ENCODE results near the gene JADE2.
A peak's percentile ranks its signal among the peaks of the same experiment; 100 is the strongest.

Gene JADE2

GRCh38 chr5:134626369-134627014 is 101.0 kb downstream of the JADE2 start:
- DNase-seq (ENCODE audit: insufficient read length, low spot score) (no peak), FAIRE-seq (peak; percentile 11)
- no peak for TF ChIP-seq CTCF (IDR thresholded peaks at IDR 0.05; ENCODE audit: insufficient read depth, missing control alignments)

Data from D721Med (cell line).